Right ventricle myocardium superior (tissue), 1 donor: ENCODE data around the gene UFSP1. TPM values are rescaled to one million over a fixed set of nuclear protein-coding genes. Genes with fewer than 3 reads are reported as not detected.

Source experiments
- ATAC-seq: fragments of 200-7000 bp; cut with Tn5 transposase; one replicate; pipeline ENCODE4 v1.9.1; 2020; ENCODE audit warnings: mild to moderate bottlenecking; ENCODE audit not compliant: poor library complexity
- DNase-seq: peaks from one replicate; pipeline ENCODE4 v3.0.0-alpha.2; 2020
- intact Hi-C: fragments of 100-400 bp; cut with DNase I; formaldehyde crosslinking; loops from one replicate; pipeline ENCODE4 v1.11.2; 2022
- microRNA-seq: library from miRNA; unstranded; fragments of <30 nt; microRNA quantifications from one replicate; pipeline ENCODE4 v1.2.0, GENCODE V29; 2020
- total RNA-seq: library from RNA; stranded (reverse); fragmentation: NEBNext Ultra II Directional; extraction: Animal tissue kit (Norgen Biotek cat#: 25700); gene quantifications from one replicate; pipeline ENCODE4 v1.2.1, GENCODE V29; 2021
- donor health status: DM: no; HTN: yes; CAD: no; lungs with severe emphysema.

UFSP1 gene
- total RNA-seq, 1 donor from 2014 or later, result 2.2 TPM

GRCh38 chr7:100839361-100839760 lies 50.2 kb downstream of the UFSP1 start:
- intact Hi-C loops, result no loop called here
- no peak for DNase-seq
- ATAC-seq, result no peak

Small RNA genes within 50 kb of the gene (microRNA-seq; reads per million reads assigned to microRNA genes)
- not detected for gene MIR6875

Other genes with a start within 250 kb of the UFSP1 start
- 0.13 TPM for gene TFR2, start 248.2 kb downstream of the UFSP1 start, total RNA-seq
- not detected for gene ACTL6B, start 233.3 kb downstream of the UFSP1 start, total RNA-seq
- 101 TPM for gene GNB2, start 216.0 kb downstream of the UFSP1 start, total RNA-seq
- 23.5 TPM for gene GIGYF1, start 195.5 kb downstream of the UFSP1 start, total RNA-seq
- 27.1 TPM for gene POP7, start 183.6 kb downstream of the UFSP1 start, total RNA-seq
- not detected for gene EPO, start 169.2 kb downstream of the UFSP1 start, total RNA-seq
- not detected for gene ZAN, start 156.1 kb downstream of the UFSP1 start, total RNA-seq
- gene EPHB4, start 62.2 kb downstream of the UFSP1 start, total RNA-seq, result 22.1 TPM
- 10.2 TPM for gene SLC12A9, start 37.0 kb downstream of the UFSP1 start, total RNA-seq
- gene TRIP6, start 22.3 kb downstream of the UFSP1 start, total RNA-seq, result 12.6 TPM
- 61.1 TPM for gene SRRT, start 14.6 kb downstream of the UFSP1 start, total RNA-seq
- 0.65 TPM for gene ACHE, start 6.2 kb upstream of the UFSP1 start, total RNA-seq
- gene MUC3A, start 59.8 kb upstream of the UFSP1 start, total RNA-seq, result 0.30 TPM
- not detected for gene MUC12, start 79.8 kb upstream of the UFSP1 start, total RNA-seq
- not detected for gene MUC17, start 130.4 kb upstream of the UFSP1 start, total RNA-seq
- 16.7 TPM for gene TRIM56, start 195.8 kb upstream of the UFSP1 start, total RNA-seq
- gene SERPINE1, start 237.4 kb upstream of the UFSP1 start, total RNA-seq, result 1.6 TPM